Osteocyte (in vitro differentiated cells): ENCODE measurements around the gene C16orf96. TPM values are rescaled to one million over a fixed set of nuclear protein-coding genes. Genes with fewer than 3 reads are reported as not detected.

Source experiments
- DNase-seq: peaks from one replicate; pipeline ENCODE4 v3.0.0; 2021; ENCODE audit warnings: mixed read lengths; ENCODE audit not compliant: unreplicated experiment; ENCODE audit errors: extremely low spot score
- H3K27ac Mint-ChIP-seq: one replicate; pipeline ENCODE4 v1.8.0; 2021; ENCODE audit warnings: mild to moderate bottlenecking, mixed read lengths; ENCODE audit not compliant: unreplicated experiment
- H3K27me3 Mint-ChIP-seq: one replicate; pipeline ENCODE4 v1.8.0; 2021; ENCODE audit warnings: mixed read lengths; ENCODE audit not compliant: unreplicated experiment
- H3K36me3 Mint-ChIP-seq: one replicate; pipeline ENCODE4 v1.8.0; 2021; ENCODE audit warnings: mixed read lengths; ENCODE audit not compliant: unreplicated experiment
- H3K4me1 Mint-ChIP-seq: one replicate; pipeline ENCODE4 v1.8.0; 2021; ENCODE audit warnings: mixed read lengths; ENCODE audit not compliant: unreplicated experiment
- H3K4me3 Mint-ChIP-seq: one replicate; pipeline ENCODE4 v1.8.0; 2021; ENCODE audit warnings: mild to moderate bottlenecking, moderate library complexity, mixed read lengths; ENCODE audit not compliant: unreplicated experiment
- H3K9me3 Mint-ChIP-seq: one replicate; pipeline ENCODE4 v1.8.0; 2021; ENCODE audit warnings: mixed read lengths; ENCODE audit not compliant: unreplicated experiment
- total RNA-seq: library from RNA; stranded (reverse); gene quantifications from 2 replicates; pipeline ENCODE4 v1.2.1, GENCODE V29; 2021
- TF ChIP-seq, protein P1 (sequence below): fragments of 200-600 bp; sonication (generic); IDR thresholded peaks from 2 replicates; pipeline ENCODE4 v1.5.0; 2021; ENCODE audit warnings: antibody characterized with exemption, mild to moderate bottlenecking, moderate library complexity

C16orf96 gene
- total RNA-seq, 1 donor from 2014 or later, result 0.08 TPM

DNA sequence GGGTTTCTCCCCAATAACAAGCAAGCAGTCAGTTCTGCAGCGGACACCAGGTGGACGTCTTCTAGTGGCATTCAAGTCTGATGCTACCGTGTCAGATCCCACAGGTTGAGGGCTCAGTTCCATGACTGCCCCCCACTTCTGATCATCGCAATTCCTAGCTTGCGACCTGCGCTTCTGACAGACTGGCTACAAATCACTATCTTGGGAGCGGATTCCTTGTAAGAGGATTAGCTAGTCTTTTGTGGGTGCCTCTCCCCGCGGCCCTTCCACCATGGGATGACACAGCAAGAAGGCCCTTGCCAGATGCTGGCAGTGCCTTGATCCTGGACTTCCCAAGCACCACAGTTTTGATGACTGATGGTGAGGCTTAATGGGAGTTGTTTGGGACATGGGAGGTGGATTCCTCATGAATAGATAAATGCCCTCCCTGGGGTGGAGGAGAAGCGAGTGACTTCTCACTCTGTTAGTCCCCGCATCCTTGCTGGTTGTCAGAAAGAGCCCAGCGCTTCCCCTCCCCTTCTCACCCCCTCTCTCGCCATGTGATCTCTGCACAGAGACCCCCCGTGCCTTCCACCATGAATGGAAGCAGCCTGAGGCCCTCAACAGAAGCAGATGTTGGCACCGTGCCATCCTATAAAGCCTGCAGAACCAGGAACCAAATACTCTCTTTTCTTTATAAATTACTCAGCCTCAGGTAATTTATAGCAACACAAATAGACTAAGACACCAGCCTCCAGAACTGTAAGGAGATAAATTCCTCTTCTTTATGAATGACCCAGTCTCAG lies 36.7 kb upstream of the C16orf96 start:
- no peak overlapping the region for H3K4me3 Mint-ChIP-seq
- H3K4me1 Mint-ChIP-seq, result peaks cover 14% of the 10 kb centered on the region
- TF ChIP-seq, protein P1, sequence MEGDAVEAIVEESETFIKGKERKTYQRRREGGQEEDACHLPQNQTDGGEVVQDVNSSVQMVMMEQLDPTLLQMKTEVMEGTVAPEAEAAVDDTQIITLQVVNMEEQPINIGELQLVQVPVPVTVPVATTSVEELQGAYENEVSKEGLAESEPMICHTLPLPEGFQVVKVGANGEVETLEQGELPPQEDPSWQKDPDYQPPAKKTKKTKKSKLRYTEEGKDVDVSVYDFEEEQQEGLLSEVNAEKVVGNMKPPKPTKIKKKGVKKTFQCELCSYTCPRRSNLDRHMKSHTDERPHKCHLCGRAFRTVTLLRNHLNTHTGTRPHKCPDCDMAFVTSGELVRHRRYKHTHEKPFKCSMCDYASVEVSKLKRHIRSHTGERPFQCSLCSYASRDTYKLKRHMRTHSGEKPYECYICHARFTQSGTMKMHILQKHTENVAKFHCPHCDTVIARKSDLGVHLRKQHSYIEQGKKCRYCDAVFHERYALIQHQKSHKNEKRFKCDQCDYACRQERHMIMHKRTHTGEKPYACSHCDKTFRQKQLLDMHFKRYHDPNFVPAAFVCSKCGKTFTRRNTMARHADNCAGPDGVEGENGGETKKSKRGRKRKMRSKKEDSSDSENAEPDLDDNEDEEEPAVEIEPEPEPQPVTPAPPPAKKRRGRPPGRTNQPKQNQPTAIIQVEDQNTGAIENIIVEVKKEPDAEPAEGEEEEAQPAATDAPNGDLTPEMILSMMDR, result no peak
- no peak for DNase-seq
- H3K9me3 Mint-ChIP-seq, result no peaks in the 10 kb centered on the region
- H3K27ac Mint-ChIP-seq, result no peak overlapping the region
- H3K27me3 Mint-ChIP-seq, result no peaks in the 10 kb centered on the region
- H3K36me3 Mint-ChIP-seq, result peaks cover 3% of the 10 kb centered on the region

DNA sequence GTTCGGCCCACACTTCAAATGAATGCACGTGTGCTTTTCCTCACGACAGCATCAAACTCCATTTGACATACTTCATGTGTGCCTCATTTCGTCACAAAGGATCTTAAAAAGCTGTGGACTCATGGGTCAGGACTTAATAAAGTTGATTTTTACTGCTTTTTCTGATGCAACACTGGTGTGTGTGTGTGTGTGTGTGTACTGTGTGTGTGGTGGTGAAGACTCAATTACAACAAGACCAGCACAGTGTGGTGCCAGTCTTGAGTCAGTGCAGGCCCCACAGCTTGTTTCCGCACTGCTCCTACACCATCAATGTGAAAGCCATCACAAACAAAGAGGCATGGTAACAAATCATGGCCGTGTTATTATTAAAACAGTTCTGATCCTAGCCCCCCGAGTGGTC lies 35.2 kb upstream of the C16orf96 start:
- DNase-seq, result no peak
- H3K9me3 Mint-ChIP-seq, result no peaks in the 10 kb centered on the region

DNA sequence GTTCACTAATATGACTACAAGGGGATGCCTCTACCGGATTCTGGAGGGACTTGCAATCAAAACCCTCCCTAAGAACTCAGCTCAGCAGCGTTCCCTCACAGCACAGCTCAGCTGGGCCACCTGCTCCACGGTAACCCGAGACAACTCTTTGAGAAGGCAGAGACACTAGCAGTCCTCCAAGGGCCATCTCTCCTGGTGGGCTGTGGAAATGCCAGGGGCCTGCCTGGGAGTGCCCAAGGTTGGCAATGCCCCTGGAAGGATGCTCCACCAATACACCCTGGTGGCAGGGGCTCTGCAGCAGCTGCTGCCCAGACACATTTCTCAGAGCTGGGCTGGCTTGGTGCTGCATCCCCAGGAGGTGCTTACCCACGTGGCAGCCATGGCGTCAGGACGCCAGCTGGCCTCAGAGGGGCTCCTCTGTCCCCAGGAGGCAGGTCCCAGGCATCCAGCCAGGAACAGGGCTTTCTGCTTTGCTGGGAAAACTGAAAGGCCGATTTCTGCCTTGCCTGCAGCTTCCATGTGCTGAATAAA lies 34.0 kb upstream of the C16orf96 start:
- no peaks in the 10 kb centered on the region for H3K9me3 Mint-ChIP-seq
- H3K4me3 Mint-ChIP-seq, result no peak overlapping the region
- TF ChIP-seq, protein P1, result no peak
- H3K4me1 Mint-ChIP-seq, result peaks cover 10% of the 10 kb centered on the region
- no peak for DNase-seq
- no peak overlapping the region for H3K27ac Mint-ChIP-seq
- H3K36me3 Mint-ChIP-seq, result no peaks in the 10 kb centered on the region
- H3K27me3 Mint-ChIP-seq, result no peaks in the 10 kb centered on the region

More for the DNA sequence above, 35.2 kb upstream of the C16orf96 start:
- no peak overlapping the region for H3K27ac Mint-ChIP-seq
- H3K27me3 Mint-ChIP-seq, result no peaks in the 10 kb centered on the region
- H3K4me1 Mint-ChIP-seq, result peaks cover 10% of the 10 kb centered on the region
- TF ChIP-seq, protein P1, result no peak
- H3K36me3 Mint-ChIP-seq, result peaks cover 1% of the 10 kb centered on the region
- no peak overlapping the region for H3K4me3 Mint-ChIP-seq

DNA sequence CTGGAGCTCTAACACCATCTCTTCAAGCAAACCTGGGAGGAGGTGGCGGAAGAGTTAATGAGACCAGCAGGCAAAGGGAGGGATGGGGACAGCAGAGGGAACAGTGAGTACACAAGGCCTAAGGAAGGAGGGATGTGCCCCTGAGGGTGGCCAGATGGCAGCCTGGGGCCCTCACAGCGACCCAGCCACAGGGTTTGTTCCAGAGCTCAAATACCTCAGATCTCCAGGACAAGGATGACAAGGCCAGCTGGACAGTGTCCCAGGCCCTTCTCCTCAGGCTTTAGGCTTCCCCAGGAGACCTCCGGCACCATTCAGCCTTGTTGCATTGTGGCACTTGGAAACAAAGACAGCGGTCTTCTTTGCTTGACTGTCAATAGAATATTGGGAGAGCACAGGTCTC lies 32.5 kb upstream of the C16orf96 start:
- Mint-ChIP-seq H3K9me3 (no peaks in the 10 kb centered on the region), H3K4me1 (peaks cover 10% of the 10 kb centered on the region), H3K36me3 (no peaks in the 10 kb centered on the region), H3K27ac (no peak overlapping the region), H3K4me3 (no peak overlapping the region), H3K27me3 (no peaks in the 10 kb centered on the region)
- DNase-seq, result no peak
- TF ChIP-seq, protein P1, result no peak

DNA sequence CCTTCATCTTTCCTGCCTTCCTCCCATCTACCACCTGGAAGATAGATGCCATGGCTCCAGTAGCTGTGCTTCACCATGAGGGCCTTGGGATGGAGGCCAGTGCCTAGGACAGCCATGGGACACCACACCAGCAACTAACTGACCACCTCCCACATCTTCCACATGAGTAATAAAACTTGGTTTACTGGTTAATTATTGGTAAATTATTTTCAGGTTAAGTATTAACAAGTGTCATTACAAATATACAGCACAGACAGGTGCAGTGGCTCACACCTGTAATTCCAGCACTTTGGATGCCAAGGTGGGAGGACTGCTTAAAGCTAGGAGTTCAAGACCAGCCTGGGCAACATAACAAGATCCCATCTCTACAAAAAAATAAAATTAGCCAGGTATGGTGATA lies 31.6 kb upstream of the C16orf96 start:
- H3K27me3 Mint-ChIP-seq, result no peaks in the 10 kb centered on the region
- DNase-seq, result no peak
- H3K4me3 Mint-ChIP-seq, result no peak overlapping the region
- no peaks in the 10 kb centered on the region for H3K36me3 Mint-ChIP-seq
- TF ChIP-seq, protein P1, result no peak
- H3K4me1 Mint-ChIP-seq, result peaks cover 15% of the 10 kb centered on the region
- no peak overlapping the region for H3K27ac Mint-ChIP-seq
- no peaks in the 10 kb centered on the region for H3K9me3 Mint-ChIP-seq
